Thyroid gland (tissue), 4 donors: Measurements from ENCODE around the gene CTLA4.

ENCODE experiments used
- CTCF ChIP-seq, 6 experiments: fragments of 200-600 bp in 3 of 6; fragments of 450-650 bp in 3 of 6; sonication (generic) in 3 of 6; IDR thresholded peaks; one replicate each; pipeline ENCODE4 v1.5.1; 2016 to 2019; ENCODE audit warnings: antibody characterized with exemption in 6 of 6, mild to moderate bottlenecking in 2 of 6, inconsistent platforms in 1 of 6, moderate library complexity in 1 of 6
- POLR2A ChIP-seq, 2 donors: fragments of 450-650 bp; IDR thresholded peaks; one replicate each; pipeline ENCODE4 v1.6.1; 2017; ENCODE audit warnings: antibody characterized with exemption in 2 of 2, mild to moderate bottlenecking in 2 of 2, moderate library complexity in 1 of 2

- TF ChIP-seq CTCF (IDR thresholded peaks at IDR 0.05): no peak
- no peak for TF ChIP-seq POLR2A (IDR thresholded peaks at IDR 0.05)
These were observed 22.0 kb downstream of the CTLA4 start for GRCh38 chr2:203889542-203889941.
